Testis (tissue), 3 donors: ENCODE measurements around the gene BCO2. TPM values are rescaled to one million over a fixed set of nuclear protein-coding genes. Genes with fewer than 3 reads are reported as not detected.
"Not testable (repeated sequence)": the region's sequence is repeated elsewhere in the genome, so short reads cannot be mapped to it uniquely, and the experiment has no call there.

Experiments
- DNase-seq: peaks from one replicate; pipeline ENCODE4 v3.0.0-alpha.2; 2019
- H3K27ac ChIP-seq, 2 donors: fragments of 200-600 bp; sonication (generic); one replicate each; pipeline ENCODE4 v1.5.1; 2019
- H3K27me3 ChIP-seq: fragments of 200-600 bp; sonication (generic); one replicate; pipeline ENCODE4 v1.5.1; 2019
- H3K36me3 ChIP-seq: fragments of 200-600 bp; sonication (generic); one replicate; pipeline ENCODE4 v1.5.1; 2017; ENCODE audit warnings: low read depth; ENCODE audit errors: missing control alignments
- H3K4me1 ChIP-seq: fragments of 200-600 bp; sonication (generic); one replicate; pipeline ENCODE4 v1.5.1; 2019
- H3K4me3 ChIP-seq, 2 donors: fragments of 200-600 bp; sonication (generic); one replicate each; pipeline ENCODE4 v1.5.1; 2017 to 2019
- H3K9me3 ChIP-seq: fragments of 200-600 bp; sonication (generic); one replicate; pipeline ENCODE4 v1.5.1; 2017
- POLR2A ChIP-seq: fragments of 450-650 bp; IDR thresholded peaks from one replicate; pipeline ENCODE4 v1.6.1; 2017; ENCODE audit warnings: antibody characterized with exemption, mild to moderate bottlenecking, moderate library complexity
- WGBS, 2 donors: methylation state at CpG; one replicate each; pipeline ENCODE4 v1.1.5; 2018; 5-methylcytosine and 5-hydroxymethylcytosine counted together
- intact Hi-C: fragments of 100-400 bp; cut with DNase I; formaldehyde crosslinking; loops from one replicate; pipeline ENCODE4 v1.15.1; 2023; ENCODE audit warnings: low total_unique reads
- polyA plus RNA-seq: library from polyadenylated mRNA; stranded (reverse); fragments of 350-450 nt; fragmentation: Illumina TruSeq; extraction: RNeasy Lipid Tissue Mini Kit (QIAGEN cat#74804); gene quantifications from one replicate; pipeline ENCODE4 v1.2.3, GENCODE V29; 2014; ENCODE audit warnings: low read depth, low replicate concordance; ENCODE audit not compliant: insufficient read depth
- total RNA-seq, 2 donors: library from RNA; depleted of rRNA; stranded (reverse); fragments of >200 nt; gene quantifications; one replicate each; pipeline ENCODE4 v1.2.3, GENCODE V29; 2016
- TF ChIP-seq, protein P1 (sequence below), 3 experiments: fragments of 450-650 bp in 2 of 3; fragments of 200-600 bp in 1 of 3; sonication (generic) in 1 of 3; IDR thresholded peaks; one replicate each; pipeline ENCODE4 v1.5.1; 2016 to 2019; ENCODE audit warnings: antibody characterized with exemption in 3 of 3, mild to moderate bottlenecking in 2 of 3, moderate library complexity in 1 of 3

BCO2 gene
- total and polyA plus RNA-seq, 3 donors from 2014 or later, result 10.2 to 11.0 (median 10.4) TPM

DNA sequence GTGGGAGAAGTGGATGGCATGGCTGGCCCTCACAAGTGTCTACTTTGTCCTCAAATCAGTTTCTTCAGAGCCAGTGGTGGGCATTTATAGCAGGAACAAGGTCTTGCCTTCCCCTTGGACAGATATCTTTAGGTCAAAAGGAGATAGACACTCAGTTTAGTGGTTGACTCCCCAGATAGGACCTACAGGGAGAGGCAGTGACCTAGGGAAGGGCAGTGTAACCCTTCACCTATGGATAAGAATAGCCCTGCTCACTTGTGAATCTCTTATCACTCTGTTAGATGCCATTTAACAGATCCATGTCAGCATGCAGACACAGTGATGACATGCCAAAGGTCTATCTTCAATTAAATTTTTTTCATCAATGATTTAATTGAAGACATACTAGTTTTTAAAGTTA lies 11.0 kb downstream of the BCO2 start:
- H3K36me3 ChIP-seq, result no peaks in the 10 kb centered on the region
- H3K27me3 ChIP-seq, result no peaks in the 10 kb centered on the region
- no peaks in the 10 kb centered on the region for H3K9me3 ChIP-seq
- intact Hi-C loops, result no loop called here
- H3K4me3 ChIP-seq, result no peak overlapping the region
- H3K4me1 ChIP-seq, result no peaks in the 10 kb centered on the region
- no peak for TF ChIP-seq POLR2A
- TF ChIP-seq, protein P1, sequence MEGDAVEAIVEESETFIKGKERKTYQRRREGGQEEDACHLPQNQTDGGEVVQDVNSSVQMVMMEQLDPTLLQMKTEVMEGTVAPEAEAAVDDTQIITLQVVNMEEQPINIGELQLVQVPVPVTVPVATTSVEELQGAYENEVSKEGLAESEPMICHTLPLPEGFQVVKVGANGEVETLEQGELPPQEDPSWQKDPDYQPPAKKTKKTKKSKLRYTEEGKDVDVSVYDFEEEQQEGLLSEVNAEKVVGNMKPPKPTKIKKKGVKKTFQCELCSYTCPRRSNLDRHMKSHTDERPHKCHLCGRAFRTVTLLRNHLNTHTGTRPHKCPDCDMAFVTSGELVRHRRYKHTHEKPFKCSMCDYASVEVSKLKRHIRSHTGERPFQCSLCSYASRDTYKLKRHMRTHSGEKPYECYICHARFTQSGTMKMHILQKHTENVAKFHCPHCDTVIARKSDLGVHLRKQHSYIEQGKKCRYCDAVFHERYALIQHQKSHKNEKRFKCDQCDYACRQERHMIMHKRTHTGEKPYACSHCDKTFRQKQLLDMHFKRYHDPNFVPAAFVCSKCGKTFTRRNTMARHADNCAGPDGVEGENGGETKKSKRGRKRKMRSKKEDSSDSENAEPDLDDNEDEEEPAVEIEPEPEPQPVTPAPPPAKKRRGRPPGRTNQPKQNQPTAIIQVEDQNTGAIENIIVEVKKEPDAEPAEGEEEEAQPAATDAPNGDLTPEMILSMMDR (IDR thresholded peaks at IDR 0.05), result no peak
- H3K27ac ChIP-seq, result no peak overlapping the region
- no peak for DNase-seq

DNA sequence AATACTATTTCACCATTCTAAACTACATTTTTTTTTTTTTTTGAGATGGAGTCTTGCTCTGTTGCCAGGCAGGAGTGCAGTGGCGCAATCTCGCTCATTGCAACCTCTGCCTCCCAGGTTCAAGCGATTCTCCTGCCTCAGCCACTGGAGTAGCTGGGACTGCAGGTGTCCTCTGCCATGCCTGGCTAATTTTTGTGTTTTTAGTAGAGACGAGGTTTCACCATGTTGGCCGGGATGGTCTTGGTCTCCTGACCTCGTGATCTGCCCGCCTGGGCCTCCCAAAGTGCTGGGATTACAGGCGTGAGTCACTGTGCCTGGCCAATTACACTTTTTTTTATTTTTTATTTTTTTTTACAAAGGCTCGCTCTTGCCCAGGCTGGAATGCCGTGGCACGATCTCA lies 19.8 kb downstream of the BCO2 start:
- H3K4me3 ChIP-seq, intact Hi-C loops, H3K4me1 ChIP-seq, H3K36me3 ChIP-seq, DNase-seq, H3K27me3 ChIP-seq, H3K27ac ChIP-seq, H3K9me3 ChIP-seq: not testable (repeated sequence)
- 86 to 87% methylated on average over 11 of the region's 11 CpGs for WGBS, 2 donors

- Histone ChIP-seq H3K4me3 (no peak overlapping the region), H3K9me3 (no peaks in the 10 kb centered on the region), H3K27me3 (no peaks in the 10 kb centered on the region), H3K36me3 (no peaks in the 10 kb centered on the region), H3K27ac (no peak overlapping the region), H3K4me1 (no peaks in the 10 kb centered on the region)
- TF ChIP-seq, protein P1 (IDR thresholded peaks at IDR 0.05), result no peak
- intact Hi-C loops, result no loop called here
- 60 to 61% methylated on average over 2 of the region's 2 CpGs for WGBS, 2 donors
- DNase-seq, result no peak
Observed at GRCh38 chr11:112195951-112196351, 20.6 kb downstream of the BCO2 start.

- no peak for TF ChIP-seq POLR2A
- TF ChIP-seq, protein P1 (IDR thresholded peaks at IDR 0.05), result no peak
- no peaks in the 10 kb centered on the region for H3K9me3 ChIP-seq
- H3K27me3 ChIP-seq, result no peaks in the 10 kb centered on the region
- intact Hi-C loops, result no loop called here
- no peak overlapping the region for H3K27ac ChIP-seq
- H3K4me3 ChIP-seq, result no peak overlapping the region
- H3K4me1 ChIP-seq, result no peaks in the 10 kb centered on the region
- no peaks in the 10 kb centered on the region for H3K36me3 ChIP-seq
- no peak for DNase-seq
- WGBS, 2 donors, result 81 to 85% methylated on average over 2 of the region's 2 CpGs
Observed at GRCh38 chr11:112196519-112197087, 21.3 kb downstream of the BCO2 start.

DNA sequence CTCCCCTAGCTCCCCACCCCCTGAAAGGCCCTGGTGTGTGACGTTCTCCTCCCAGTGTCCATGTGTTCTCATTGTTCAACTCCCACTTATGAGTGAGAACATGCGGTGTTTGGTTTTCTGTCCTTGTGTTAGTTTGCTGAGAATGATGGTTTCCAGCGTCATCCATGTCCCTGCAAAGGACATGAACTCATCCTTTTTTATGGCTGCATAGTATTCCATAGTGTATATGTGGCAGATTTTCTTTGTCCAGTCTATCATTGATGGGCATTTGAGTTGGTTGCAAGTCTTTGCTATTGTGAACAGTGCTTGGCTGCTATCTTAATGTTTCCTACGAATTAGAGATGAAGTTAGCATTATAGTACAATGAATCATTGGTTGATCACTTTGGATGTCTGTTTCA lies 23.8 kb downstream of the BCO2 start:
- intact Hi-C loops, H3K9me3 ChIP-seq, H3K4me3 ChIP-seq, DNase-seq, H3K4me1 ChIP-seq, H3K27ac ChIP-seq, H3K27me3 ChIP-seq, H3K36me3 ChIP-seq: not testable (repeated sequence)
- WGBS, 2 donors, result 82 to 87% methylated on average over 4 of the region's 4 CpGs

DNA sequence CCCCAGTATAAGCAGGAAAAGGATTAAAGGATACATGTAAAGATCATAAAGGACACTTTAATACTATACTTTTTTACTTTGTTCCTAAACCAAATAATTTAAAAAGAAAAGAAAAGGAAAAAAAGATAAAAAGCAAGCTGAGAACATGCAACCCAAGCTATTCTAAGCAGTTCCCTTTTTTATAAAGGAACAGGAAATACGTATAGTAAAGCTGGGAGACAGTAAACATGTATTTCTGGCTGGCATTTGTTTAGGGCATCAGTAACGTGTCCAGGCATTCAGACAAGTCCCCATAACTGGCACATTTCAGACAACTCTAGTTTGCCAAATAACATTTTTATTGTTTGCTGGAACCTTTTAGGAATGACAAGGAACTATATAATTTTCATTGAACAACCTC lies 24.9 kb downstream of the BCO2 start:
- WGBS, 2 donors, result 44 to 48% methylated on average over 2 of the region's 2 CpGs
- Histone ChIP-seq H3K9me3 (no peaks in the 10 kb centered on the region), H3K27me3 (no peaks in the 10 kb centered on the region), H3K4me1 (no peaks in the 10 kb centered on the region), H3K4me3 (no peak overlapping the region), H3K36me3 (no peaks in the 10 kb centered on the region), H3K27ac (no peak overlapping the region)
- DNase-seq, result no peak
- intact Hi-C loops, result no loop called here
- TF ChIP-seq POLR2A, result no peak
- TF ChIP-seq, protein P1 (IDR thresholded peaks at IDR 0.05), result no peak
